Sigmoid colon (tissue), 7 donors: ENCODE data around the gene CSH2. TPM values are rescaled to one million over a fixed set of nuclear protein-coding genes. Genes with fewer than 3 reads are reported as not detected.

ENCODE experiments used
- DNase-seq: peaks from one replicate; pipeline ENCODE4 v3.0.0-alpha.2; 2019
- H3K27ac ChIP-seq, 4 donors: fragments of 200-600 bp; sonication (generic); one replicate each; pipeline ENCODE4 v1.5.1; 2016 to 2019; ENCODE audit warnings: mild to moderate bottlenecking in 1 of 4
- H3K27me3 ChIP-seq, 3 donors: fragments of 200-600 bp; sonication (generic); one replicate each; pipeline ENCODE4 v1.5.1; 2019; ENCODE audit warnings: mild to moderate bottlenecking in 1 of 3
- H3K36me3 ChIP-seq, 4 donors: fragments of 200-600 bp; sonication (generic); one replicate each; pipeline ENCODE4 v1.5.1; 2016 to 2019
- H3K4me1 ChIP-seq, 4 donors: fragments of 200-600 bp; sonication (generic); one replicate each; pipeline ENCODE4 v1.5.1; 2017 to 2019
- H3K4me3 ChIP-seq, 4 donors: fragments of 200-600 bp; sonication (generic); one replicate each; pipeline ENCODE4 v1.5.1; 2017 to 2019; ENCODE audit warnings: mild to moderate bottlenecking in 2 of 4, moderate library complexity in 1 of 4
- H3K9me3 ChIP-seq, 4 donors: fragments of 200-600 bp in 3 of 4; sonication (generic) in 3 of 4; one replicate each; pipeline versions ENCODE4 v1.5.1 to v1.6.1; 2013 to 2019
- CTCF ChIP-seq, 4 experiments: fragments of 450-650 bp in 3 of 4; fragments of 200-600 bp in 1 of 4; IDR thresholded peaks; one replicate each; pipeline ENCODE4 v1.5.1; 2016 to 2019; ENCODE audit warnings: antibody characterized with exemption in 4 of 4, mild to moderate bottlenecking in 3 of 4, moderate library complexity in 2 of 4
- EP300 ChIP-seq, 4 donors: sonication (generic); formaldehyde crosslinking; IDR thresholded peaks; one replicate each; pipeline ENCODE4 v1.6.1; 2017; ENCODE audit warnings: antibody characterized with exemption in 4 of 4
- POLR2A ChIP-seq, 2 donors: fragments of 450-650 bp; IDR thresholded peaks; one replicate each; pipeline ENCODE4 v1.6.1; 2016; ENCODE audit warnings: antibody characterized with exemption in 2 of 2, mild to moderate bottlenecking in 2 of 2, moderate library complexity in 2 of 2
- POLR2AphosphoS5 ChIP-seq, 4 donors: sonication (generic); formaldehyde crosslinking; IDR thresholded peaks; one replicate each; pipeline ENCODE4 v1.6.1; 2017; ENCODE audit warnings: antibody characterized with exemption in 4 of 4
- WGBS, 2 donors: extraction: QIAGEN DNeasy Blood & Tissue Kit; methylation state at CpG; one replicate each; pipeline ENCODE4 v1.1.7; 2013; 5-methylcytosine and 5-hydroxymethylcytosine counted together
- intact Hi-C: fragments of 100-400 bp; cut with DNase I; formaldehyde crosslinking; loops from one replicate; pipeline ENCODE4 v1.15.1; 2023
- polyA plus RNA-seq, 3 donors: library from polyadenylated mRNA; stranded (reverse); fragments of 200-250 nt; gene quantifications; one replicate each; pipeline ENCODE4 v1.2.3, GENCODE V29; 2013
- small RNA-seq, 3 donors: library from RNA; depleted of rRNA; stranded (forward); fragments of <200 nt; gene quantifications; one replicate each; pipeline ENCODE3, GENCODE V24; 2016
- total RNA-seq, 4 donors: library from RNA; depleted of rRNA; stranded (reverse); fragments of >200 nt; gene quantifications; one replicate each; pipeline ENCODE4 v1.1.0, GENCODE V29; 2016
- donor health status: healthy with polysubstance abuse.
- donor health status: Bipolar disorder and iron deficiency.
- donor health status: healthy.

CSH2 gene
- total and polyA plus RNA-seq, 7 donors, result not detected

DNA sequence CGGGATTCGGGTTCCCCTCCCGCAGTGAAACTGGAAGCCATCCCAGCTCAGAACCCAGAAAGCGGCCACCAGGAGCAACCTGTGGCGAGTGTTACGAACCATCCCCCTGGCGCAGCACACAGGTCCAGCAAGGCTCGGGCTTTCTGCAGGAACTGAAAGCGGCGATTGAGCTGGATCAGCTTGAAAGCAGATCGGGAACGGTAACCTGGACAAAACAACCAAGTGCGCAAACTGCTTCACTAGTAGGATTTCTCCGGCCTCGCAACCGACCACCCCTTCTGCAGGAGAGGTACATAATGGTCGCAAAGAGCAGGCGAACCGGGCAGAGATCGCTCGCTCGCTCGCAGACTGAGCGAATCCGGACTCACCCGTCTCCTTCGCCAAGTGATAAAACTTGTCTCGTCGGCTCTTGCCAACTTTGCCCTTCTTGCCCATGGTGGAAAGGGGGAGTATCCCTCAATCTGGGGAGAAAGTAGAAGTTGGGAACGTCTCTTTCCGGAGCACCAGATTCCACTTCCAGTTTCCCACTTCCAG lies 46.9 kb downstream of the CSH2 start:
- Histone ChIP-seq H3K27ac (peak overlapping the region; percentile 82 to 92 (median 89)), H3K9me3 (no peaks in the 10 kb centered on the region), H3K27me3 (no peaks in the 10 kb centered on the region), H3K4me3 (peak overlapping the region; percentile 51 to 86 (median 68)), H3K4me1 (peaks cover 0 to 33% (median 28%) of the 10 kb centered on the region in 4 donors), H3K36me3 (peaks cover 49 to 72% (median 61%) of the 10 kb centered on the region in 4 donors)
- no peak for TF ChIP-seq EP300 (IDR thresholded peaks at IDR 0.05)
- peak in 2 of 4 experiments; percentile 4 to 18 for TF ChIP-seq CTCF (IDR thresholded peaks at IDR 0.05)
- intact Hi-C loops, result loop anchor here (1.0 to 5.0 kb wide), 4 partner anchors 16 to 681 kb away; partner anchors contain the start of genes CEP95, DDX5, MAP3K3 and SMARCD2
- 1% methylated on average over 31 of the region's 31 CpGs for WGBS, 2 donors
- DNase-seq, result no peak

DNA sequence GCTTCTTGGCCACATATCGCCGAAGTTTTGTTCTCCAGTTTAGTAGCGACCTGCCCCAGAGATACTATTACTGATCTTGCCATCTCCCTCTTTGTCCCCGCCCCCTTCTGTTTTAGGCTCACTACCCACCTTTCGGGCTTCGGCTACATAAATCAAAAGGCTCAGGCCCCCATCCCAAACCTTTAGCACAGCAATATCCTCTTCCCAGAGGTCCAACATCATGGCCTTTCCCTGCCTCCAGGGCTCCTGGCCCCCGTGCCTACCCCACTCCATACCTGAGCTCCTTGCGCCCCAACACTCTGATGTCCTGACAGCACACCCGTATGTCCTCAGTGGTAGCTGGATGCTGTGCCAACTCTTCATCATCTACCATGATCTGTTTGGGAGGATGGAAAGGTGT lies 49.1 kb downstream of the CSH2 start:
- 96 to 98% methylated on average over 9 of the region's 9 CpGs for WGBS, 2 donors
- TF ChIP-seq POLR2A (IDR thresholded peaks at IDR 0.05) (no peak), POLR2AphosphoS5 (IDR thresholded peaks at IDR 0.05) (no peak)
- Histone ChIP-seq H3K4me1 (peaks cover 0 to 27% (median 25%) of the 10 kb centered on the region in 4 donors), H3K36me3 (peaks cover 37 to 72% (median 60%) of the 10 kb centered on the region in 4 donors), H3K4me3 (no peak overlapping the region), H3K9me3 (no peaks in the 10 kb centered on the region), H3K27ac (peak overlapping the region in 1 of 4 donors; percentile 92), H3K27me3 (no peaks in the 10 kb centered on the region)
- no peak for DNase-seq
- intact Hi-C loops, result no loop called here

DNA sequence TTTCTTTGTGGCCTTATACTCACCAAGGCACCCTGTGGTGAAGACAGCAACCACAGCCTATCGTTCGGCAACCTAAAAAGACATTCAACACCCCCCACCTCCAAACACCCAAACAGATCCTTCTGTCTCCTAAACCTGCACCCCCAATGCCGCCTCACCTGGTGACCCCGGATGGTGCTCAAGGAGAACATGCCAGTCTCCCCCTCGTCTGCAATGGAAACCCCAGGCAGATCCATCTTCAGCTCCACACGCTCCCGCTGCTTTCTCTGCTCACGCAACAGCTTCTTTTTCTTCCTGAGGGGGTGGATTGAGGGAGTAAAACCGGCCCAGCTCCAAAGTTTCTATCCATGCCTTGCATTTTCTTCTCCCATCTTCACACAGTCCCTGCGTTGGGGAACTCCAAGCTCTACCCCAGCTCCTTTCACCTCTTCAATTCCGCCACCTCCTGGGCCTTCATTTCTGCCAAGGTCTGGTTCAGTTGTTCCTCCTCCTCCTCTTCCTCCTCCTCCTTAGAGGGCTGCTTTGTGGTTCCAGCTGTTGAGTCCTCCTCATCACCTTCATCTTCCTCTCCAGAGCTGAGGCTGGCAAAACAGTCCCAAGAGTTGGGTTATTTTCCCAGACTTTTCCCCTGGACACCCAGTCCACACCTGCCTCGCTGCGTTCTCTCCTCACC lies 49.7 kb downstream of the CSH2 start:
- Histone ChIP-seq H3K27ac (no peak overlapping the region), H3K4me3 (no peak overlapping the region), H3K9me3 (no peaks in the 10 kb centered on the region), H3K4me1 (peaks cover 0 to 22% (median 19%) of the 10 kb centered on the region in 4 donors), H3K27me3 (no peaks in the 10 kb centered on the region), H3K36me3 (peaks cover 34 to 72% (median 60%) of the 10 kb centered on the region in 4 donors)
- DNase-seq, result no peak
- WGBS, 2 donors, result 93 to 94% methylated on average over 13 of the region's 13 CpGs
- intact Hi-C loops, result no loop called here
- no peak for TF ChIP-seq EP300 (IDR thresholded peaks at IDR 0.05)
- no peak for TF ChIP-seq POLR2AphosphoS5 (IDR thresholded peaks at IDR 0.05)
- TF ChIP-seq CTCF (IDR thresholded peaks at IDR 0.05), result no peak
- TF ChIP-seq POLR2A (IDR thresholded peaks at IDR 0.05), result no peak

DNA sequence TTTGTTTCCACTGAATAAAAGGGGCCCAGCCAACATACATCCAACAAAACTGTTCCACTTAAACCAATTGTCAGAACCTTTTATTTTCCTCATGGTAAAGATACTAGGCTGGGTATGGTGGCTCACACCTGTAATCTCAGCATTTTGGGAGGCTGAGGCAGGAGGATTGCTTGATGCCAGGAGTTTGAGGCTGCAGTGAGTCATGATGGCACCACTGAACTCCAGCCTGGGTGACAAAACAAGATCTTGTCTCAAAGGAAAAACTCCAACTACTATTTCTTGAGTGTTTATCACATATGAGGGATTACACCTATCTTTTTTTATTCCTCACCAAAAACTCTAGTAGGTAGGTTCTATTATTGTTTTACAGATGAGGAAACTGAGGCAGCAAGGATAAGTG lies 50.9 kb downstream of the CSH2 start:
- peaks cover 0 to 12% (median 10%) of the 10 kb centered on the region in 4 donors for H3K4me1 ChIP-seq
- no peaks in the 10 kb centered on the region for H3K9me3 ChIP-seq
- no peak overlapping the region for H3K4me3 ChIP-seq
- intact Hi-C loops, result no loop called here
- no peak overlapping the region for H3K27ac ChIP-seq
- no peaks in the 10 kb centered on the region for H3K27me3 ChIP-seq
- TF ChIP-seq POLR2AphosphoS5 (IDR thresholded peaks at IDR 0.05) (no peak), POLR2A (IDR thresholded peaks at IDR 0.05) (no peak), EP300 (IDR thresholded peaks at IDR 0.05) (no peak), CTCF (IDR thresholded peaks at IDR 0.05) (no peak)
- peaks cover 41 to 82% (median 73%) of the 10 kb centered on the region in 4 donors for H3K36me3 ChIP-seq
- no peak for DNase-seq

Small RNAs within 50 kb of the gene (small RNA-seq; reads per million reads assigned to genes)
- 0 reads per million in 3 donors for gene AC040958.1
- 0 reads per million in 3 donors for gene AC127029.1
- gene GH1, result 0 reads per million in 3 donors

Other genes starting within 250 kb of the CSH2 start
- gene LIMD2, start 173.6 kb downstream of the CSH2 start, total RNA-seq, result 10 to 100 TPM in 1 of 4 donors, 1 to 10 TPM in 3; 3.0 to 16.8 (median 8.5) TPM
- 100 to 1,000 TPM in 1 of 3 donors, 1 to 10 TPM in 2; 3.5 to 119 (median 3.6) TPM for gene LIMD2, start 173.6 kb downstream of the CSH2 start, polyA plus RNA-seq
- 10 to 100 TPM; 20.0 to 45.1 (median 24.7) TPM for gene STRADA, start 131.9 kb downstream of the CSH2 start, total RNA-seq
- gene STRADA, start 131.9 kb downstream of the CSH2 start, polyA plus RNA-seq, result 10 to 100 TPM in 1 of 3 donors, 1 to 10 TPM in 2; 7.2 to 18.3 (median 7.6) TPM
- 10 to 100 TPM; 35.7 to 47.1 (median 43.5) TPM for gene CCDC47, start 100.1 kb downstream of the CSH2 start, total RNA-seq
- gene CCDC47, start 100.1 kb downstream of the CSH2 start, polyA plus RNA-seq, result 10 to 100 TPM; 12.0 to 65.4 (median 39.3) TPM
- gene DDX42, start 99.5 kb downstream of the CSH2 start, total RNA-seq, result 100 to 1,000 TPM in 2 of 4 donors, 10 to 100 TPM in 2; 82.0 to 136 (median 101) TPM
- gene DDX42, start 99.5 kb downstream of the CSH2 start, polyA plus RNA-seq, result 10 to 100 TPM; 30.7 to 62.3 (median 40.8) TPM
- 100 to 1,000 TPM in 3 of 4 donors, 10 to 100 TPM in 1; 94.2 to 161 (median 113) TPM for gene PSMC5, start 46.2 kb downstream of the CSH2 start, total RNA-seq
- 100 to 1,000 TPM in 2 of 3 donors, 10 to 100 TPM in 1; 95.7 to 157 (median 130) TPM for gene PSMC5, start 46.2 kb downstream of the CSH2 start, polyA plus RNA-seq
- gene FTSJ3, start 46.0 kb downstream of the CSH2 start, total RNA-seq, result 10 to 100 TPM; 31.0 to 65.8 (median 47.6) TPM
- 10 to 100 TPM in 2 of 3 donors, 1 to 10 TPM in 1; 7.9 to 30.7 (median 10.2) TPM for gene FTSJ3, start 46.0 kb downstream of the CSH2 start, polyA plus RNA-seq
- gene SMARCD2, start 31.0 kb downstream of the CSH2 start, total RNA-seq, result 100 to 1,000 TPM in 2 of 4 donors, 10 to 100 TPM in 2; 79.7 to 122 (median 105) TPM
- 10 to 100 TPM; 44.4 to 95.9 (median 50.6) TPM for gene SMARCD2, start 31.0 kb downstream of the CSH2 start, polyA plus RNA-seq
- not detected for gene GH2, start 8.3 kb upstream of the CSH2 start, total RNA-seq
- not detected for gene GH2, start 8.3 kb upstream of the CSH2 start, polyA plus RNA-seq
- not detected for gene CSH1, start 22.9 kb upstream of the CSH2 start, total RNA-seq
- gene CSH1, start 22.9 kb upstream of the CSH2 start, polyA plus RNA-seq, result not detected
- gene CSHL1, start 37.6 kb upstream of the CSH2 start, total RNA-seq, result not detected
- not detected for gene CSHL1, start 37.6 kb upstream of the CSH2 start, polyA plus RNA-seq
- gene GH1, start 45.2 kb upstream of the CSH2 start, total RNA-seq, result not detected
- under 1 TPM in 1 of 3 donors, not detected in 2; 0.25 TPM for gene GH1, start 45.2 kb upstream of the CSH2 start, polyA plus RNA-seq
- gene CD79B, start 58.7 kb upstream of the CSH2 start, total RNA-seq, result 1 to 10 TPM in 2 of 4 donors, under 1 TPM in 2; 0.66 to 1.8 (median 0.96) TPM
- gene CD79B, start 58.7 kb upstream of the CSH2 start, polyA plus RNA-seq, result 100 to 1,000 TPM in 1 of 3 donors, 1 to 10 TPM in 1, not detected in 1; 2.4 to 112 TPM
- 1 to 10 TPM in 2 of 4 donors, under 1 TPM in 2; 0.68 to 4.2 (median 1.0) TPM for gene SCN4A, start 99.2 kb upstream of the CSH2 start, total RNA-seq
- under 1 TPM in 2 of 3 donors, not detected in 1; 0.23 to 0.52 TPM for gene SCN4A, start 99.2 kb upstream of the CSH2 start, polyA plus RNA-seq
- gene PRR29, start 124.7 kb upstream of the CSH2 start, total RNA-seq, result not detected
- under 1 TPM in 2 of 3 donors, not detected in 1; 0.22 to 0.60 TPM for gene PRR29, start 124.7 kb upstream of the CSH2 start, polyA plus RNA-seq
- gene ICAM2, start 147.0 kb upstream of the CSH2 start, total RNA-seq, result 10 to 100 TPM; 27.4 to 59.5 (median 29.9) TPM
- gene ICAM2, start 147.0 kb upstream of the CSH2 start, polyA plus RNA-seq, result 10 to 100 TPM in 1 of 3 donors, 1 to 10 TPM in 2; 6.0 to 31.7 (median 7.4) TPM